Activated CD8-positive, alpha-beta T cell treated with anti-CD3 and anti-CD28 coated beads for 36 hours (primary cell): ENCODE data around the gene PAQR6. TPM values are rescaled to one million over a fixed set of nuclear protein-coding genes. Genes with fewer than 3 reads are reported as not detected.
A peak's percentile ranks its signal among the peaks of the same experiment; 100 is the strongest.

Experiments
- ATAC-seq: fragments of 200-7000 bp; cut with Tn5 transposase; one replicate; pipeline ENCODE4 v1.10.0; 2021; ENCODE audit warnings: mild to moderate bottlenecking, moderate library complexity
- CTCF ChIA-PET: fragments of 350-600 bp; sonication (Branson Sonifier 250); formaldehyde crosslinking; loops from one replicate; lab custom pipeline; 2021; ENCODE audit warnings: antibody characterized with exemption; lab: Charles Lee
- POLR2A ChIA-PET: fragments of 350-600 bp; sonication (Branson Sonifier 250); formaldehyde crosslinking; loops from one replicate; lab custom pipeline; 2021; ENCODE audit warnings: antibody characterized with exemption; lab: Charles Lee
- DNase-seq: peaks from one replicate; pipeline ENCODE4 v3.0.0-alpha.2; 2020
- H3K27ac Mint-ChIP-seq: one replicate; pipeline ENCODE4 v1.8.0; 2021; ENCODE audit warnings: mild to moderate bottlenecking, mixed read lengths
- H3K27me3 Mint-ChIP-seq: one replicate; pipeline ENCODE4 v1.8.0; 2021; ENCODE audit warnings: mixed read lengths
- H3K36me3 Mint-ChIP-seq: one replicate; pipeline ENCODE4 v1.8.0; 2021; ENCODE audit warnings: low read depth, mixed read lengths
- H3K4me1 Mint-ChIP-seq: one replicate; pipeline ENCODE4 v1.8.0; 2021; ENCODE audit warnings: low read depth, mixed read lengths
- H3K4me3 Mint-ChIP-seq: one replicate; pipeline ENCODE4 v1.8.0; 2021; ENCODE audit warnings: mild to moderate bottlenecking, moderate library complexity, mixed read lengths
- H3K9me3 Mint-ChIP-seq: one replicate; pipeline ENCODE4 v1.8.0; 2021; ENCODE audit warnings: mixed read lengths
- CTCF ChIP-seq: fragments of 200-600 bp; IDR thresholded peaks from one replicate; pipeline ENCODE4 v1.8.0; 2022; ENCODE audit warnings: antibody characterized with exemption, mild to moderate bottlenecking
- intact Hi-C: fragments of 100-400 bp; cut with micrococcal nuclease; formaldehyde crosslinking; loops from one replicate; pipeline ENCODE4 v1.10.0; 2022
- total RNA-seq, 2 experiments: library from RNA; stranded (reverse); gene quantifications; one replicate each; pipeline ENCODE4 v1.2.3, GENCODE V29; 2021

PAQR6 gene
- total RNA-seq, 2 experiments from 2014 or later: 4.7 to 5.0 TPM

GRCh38 chr1:156268336-156268735, 20.5 kb upstream of the PAQR6 start:
- DNase-seq (no peak), ATAC-seq (no peak)
- no peaks in the 10 kb centered on the region for H3K27me3 Mint-ChIP-seq
- H3K36me3 Mint-ChIP-seq: peaks cover 58% of the 10 kb centered on the region
- H3K4me1 Mint-ChIP-seq: peaks cover 3% of the 10 kb centered on the region
- no peaks in the 10 kb centered on the region for H3K9me3 Mint-ChIP-seq
- ChIA-PET CTCF (interaction anchor here (1.1 kb wide), 1 partner anchor 127 kb away, joined by 3 read pairs; no protein-coding TSS in a partner anchor), POLR2A (interaction anchor here (1.0 to 2.3 kb wide), 4 partner anchors 9 to 21 kb away, joined by 3 to 10 read pairs (median 4); partner anchors contain the start of gene PAQR6)
- intact Hi-C loops: no loop called here
- H3K4me3 Mint-ChIP-seq: no peak overlapping the region
- H3K27ac Mint-ChIP-seq: no peak overlapping the region
- no peak for TF ChIP-seq CTCF

DNA sequence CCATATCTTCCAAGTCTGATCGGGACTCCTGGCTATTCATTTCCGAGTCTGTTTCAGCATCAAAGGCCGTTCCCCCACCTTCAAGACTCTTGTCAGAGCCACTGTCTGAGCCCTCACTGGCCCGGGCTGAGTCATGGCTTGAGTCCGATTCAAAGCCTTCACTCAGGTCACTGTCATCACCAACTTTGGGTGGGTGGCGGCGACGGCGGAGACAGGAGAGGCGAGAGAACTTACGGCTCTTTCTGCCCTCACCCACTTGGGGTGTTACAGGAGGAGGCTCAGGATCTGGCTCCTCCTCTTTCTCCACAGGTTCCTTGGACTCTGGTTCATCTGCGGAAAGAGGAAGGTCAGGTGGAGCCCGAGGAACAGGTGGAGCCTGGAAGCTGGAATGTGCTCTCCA, 18.2 kb upstream of the PAQR6 start:
- DNase-seq: no peak
- H3K27me3 Mint-ChIP-seq: no peaks in the 10 kb centered on the region
- no peaks in the 10 kb centered on the region for H3K9me3 Mint-ChIP-seq
- peaks cover 64% of the 10 kb centered on the region for H3K36me3 Mint-ChIP-seq
- no peak for ATAC-seq
- intact Hi-C loops: no loop called here
- no peak overlapping the region for H3K4me3 Mint-ChIP-seq
- H3K4me1 Mint-ChIP-seq: peaks cover 4% of the 10 kb centered on the region
- no peak overlapping the region for H3K27ac Mint-ChIP-seq
- ChIA-PET CTCF (no interaction called here), POLR2A (no interaction called here)
- TF ChIP-seq CTCF: no peak

- H3K4me3 Mint-ChIP-seq: no peak overlapping the region
- ATAC-seq: no peak
- peaks cover 4% of the 10 kb centered on the region for H3K4me1 Mint-ChIP-seq
- H3K36me3 Mint-ChIP-seq: peaks cover 72% of the 10 kb centered on the region
- no peaks in the 10 kb centered on the region for H3K27me3 Mint-ChIP-seq
- no peaks in the 10 kb centered on the region for H3K9me3 Mint-ChIP-seq
- intact Hi-C loops: no loop called here
- H3K27ac Mint-ChIP-seq: no peak overlapping the region
- DNase-seq: no peak
- TF ChIP-seq CTCF: no peak
- ChIA-PET POLR2A (interaction anchor here (0.9 to 2.0 kb wide), 9 partner anchors 8 to 44 kb away, joined by 3 to 8 read pairs (median 4); partner anchors contain the start of genes PAQR6, TMEM79 and VHLL), CTCF (no interaction called here)
These were observed 15.4 kb upstream of the PAQR6 start for GRCh38 chr1:156263288-156263655.

DNA sequence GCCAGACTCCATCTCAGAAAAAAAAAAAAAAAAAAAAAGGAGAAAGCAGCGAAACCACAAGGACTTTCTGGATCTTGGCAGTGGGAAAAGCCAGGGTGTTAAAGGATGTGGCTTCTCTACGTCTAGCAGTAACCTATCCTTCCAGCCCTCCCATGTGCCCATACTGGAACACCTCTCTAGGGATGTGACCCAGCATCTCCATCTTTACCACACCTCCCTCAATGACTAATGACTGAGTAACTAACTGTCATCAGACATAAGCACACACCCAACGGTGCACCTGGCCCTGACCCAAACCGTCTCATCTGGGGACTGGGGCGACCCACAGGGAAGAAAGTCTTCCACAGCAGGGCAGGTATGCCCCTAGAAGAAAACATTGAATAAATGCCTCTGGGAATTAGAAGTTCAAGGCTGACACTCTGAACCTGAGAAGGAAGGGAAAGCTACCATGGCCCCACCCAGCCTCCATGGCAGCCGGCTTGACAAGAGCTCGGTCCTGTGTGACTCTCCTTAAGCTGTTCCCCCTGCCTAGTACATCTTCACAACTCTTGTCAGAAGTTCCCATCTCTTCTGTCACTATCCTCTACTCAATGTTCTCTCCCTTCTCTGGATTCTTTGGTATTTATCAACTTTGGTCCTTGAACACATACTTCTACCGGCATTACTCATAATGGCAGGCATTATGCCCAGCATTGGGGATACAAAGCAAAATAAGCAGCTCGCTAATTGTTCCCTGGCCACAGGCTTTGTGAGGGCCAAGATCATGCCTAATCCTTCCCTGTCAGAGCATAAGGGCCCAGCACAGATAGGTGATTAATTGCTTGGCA, 14.8 kb upstream of the PAQR6 start:
- no peak for TF ChIP-seq CTCF
- ChIA-PET CTCF (no interaction called here), POLR2A (interaction anchor here (0.9 to 2.0 kb wide), 9 partner anchors 9 to 45 kb away, joined by 3 to 8 read pairs (median 4); partner anchors contain the start of genes PAQR6, TMEM79 and VHLL)
- DNase-seq (no peak), ATAC-seq (peak; percentile 67)
- peak overlapping the region; percentile 26 for H3K27ac Mint-ChIP-seq
- intact Hi-C loops: no loop called here
- no peaks in the 10 kb centered on the region for H3K27me3 Mint-ChIP-seq
- H3K4me1 Mint-ChIP-seq: peaks cover 5% of the 10 kb centered on the region
- no peaks in the 10 kb centered on the region for H3K9me3 Mint-ChIP-seq
- H3K36me3 Mint-ChIP-seq: peaks cover 73% of the 10 kb centered on the region
- H3K4me3 Mint-ChIP-seq: no peak overlapping the region

GRCh38 chr1:156260896-156261295, 13.0 kb upstream of the PAQR6 start:
- Mint-ChIP-seq H3K36me3 (peaks cover 68% of the 10 kb centered on the region), H3K27ac (no peak overlapping the region), H3K27me3 (no peaks in the 10 kb centered on the region), H3K9me3 (no peaks in the 10 kb centered on the region), H3K4me1 (peaks cover 5% of the 10 kb centered on the region), H3K4me3 (no peak overlapping the region)
- ChIA-PET POLR2A (interaction anchor here (0.6 to 1.7 kb wide), 2 partner anchors 8 to 22 kb away, joined by 3 to 6 read pairs; partner anchors contain the start of gene SMG5), CTCF (interaction anchor here (1.2 kb wide), 1 partner anchor 20 kb away, joined by 3 read pairs; no protein-coding TSS in a partner anchor)
- intact Hi-C loops: no loop called here
- TF ChIP-seq CTCF: no peak
- no peak for ATAC-seq
- no peak for DNase-seq
